ENCODE measurements around the gene FNDC5. TPM values are rescaled to one million over a fixed set of nuclear protein-coding genes. Genes with fewer than 3 reads are reported as not detected.

FNDC5 gene
- polyA plus RNA-seq, 1 of the 3 experiments (the other 2 are of a cell fraction) = 0.59 TPM

DNA sequence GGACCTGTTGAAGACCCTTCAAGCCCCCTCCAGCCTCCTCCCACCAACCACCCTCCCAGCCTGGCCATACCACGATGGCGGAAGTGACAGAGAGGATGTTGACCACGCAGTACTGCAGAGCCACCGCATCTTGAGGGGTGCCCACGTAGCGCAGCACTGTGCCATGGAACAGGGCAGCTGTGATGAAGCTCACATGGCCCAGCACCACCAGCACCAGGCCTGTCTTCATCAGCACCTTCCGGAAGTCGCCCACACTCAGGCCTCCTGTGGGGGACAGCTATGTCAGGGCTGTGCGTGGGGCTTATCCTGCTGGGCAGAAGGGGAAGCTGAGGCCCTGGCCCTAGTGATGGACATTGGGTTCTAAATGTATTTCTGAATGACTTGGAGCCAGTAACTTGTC, 27.3 kb upstream of the FNDC5 start:
- no peaks in the 10 kb centered on the region for H3K36me3 ChIP-seq (replicated peaks in 1 of 2; ENCODE audit: control insufficient read depth in 1 of 2, insufficient read depth in 2 of 2, low read length in 1 of 2)
- H3K27ac ChIP-seq (ENCODE audit: low read depth in 2 of 2, low read length in 1 of 2) = no peak overlapping the region
- H4K20me1 ChIP-seq (ENCODE audit: insufficient read depth) = no peaks in the 10 kb centered on the region
- no peak overlapping the region for H3K4me3 ChIP-seq (ENCODE audit: low read depth in 2 of 2, low read length in 1 of 2)
- peaks cover 0 to 11% of the 10 kb centered on the region in 2 experiments; a peak in 1 of 4 replicates for H3K4me1 ChIP-seq (ENCODE audit: control insufficient read depth in 1 of 2, insufficient read depth in 2 of 2, low read depth in 1 of 2, low read length in 1 of 2)
- peaks cover 7% of the 10 kb centered on the region; the same call in 1 of the 2 replicates for H3K27me3 ChIP-seq (ENCODE audit: insufficient read depth)
- H3K9me2 ChIP-seq = no peaks in the 10 kb centered on the region
- TF ChIP-seq, protein P1, sequence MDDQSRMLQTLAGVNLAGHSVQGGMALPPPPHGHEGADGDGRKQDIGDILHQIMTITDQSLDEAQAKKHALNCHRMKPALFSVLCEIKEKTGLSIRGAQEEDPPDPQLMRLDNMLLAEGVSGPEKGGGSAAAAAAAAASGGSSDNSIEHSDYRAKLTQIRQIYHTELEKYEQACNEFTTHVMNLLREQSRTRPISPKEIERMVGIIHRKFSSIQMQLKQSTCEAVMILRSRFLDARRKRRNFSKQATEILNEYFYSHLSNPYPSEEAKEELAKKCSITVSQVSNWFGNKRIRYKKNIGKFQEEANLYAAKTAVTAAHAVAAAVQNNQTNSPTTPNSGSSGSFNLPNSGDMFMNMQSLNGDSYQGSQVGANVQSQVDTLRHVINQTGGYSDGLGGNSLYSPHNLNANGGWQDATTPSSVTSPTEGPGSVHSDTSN (IDR thresholded peaks at IDR 0.05) = no peak
- TF ChIP-seq TAF1 (IDR thresholded peaks at IDR 0.05; ENCODE audit: borderline replicate concordance, low read depth, low read length) = no peak
- TF ChIP-seq MXI1 (IDR thresholded peaks at IDR 0.05; ENCODE audit: low read depth, low read length) = no peak
- no peak for TF ChIP-seq POLR2AphosphoS5 (IDR thresholded peaks at IDR 0.05; ENCODE audit: low read depth, low read length)
- TF ChIP-seq MEF2A (IDR thresholded peaks at IDR 0.05; ENCODE audit: borderline replicate concordance, low read depth) = no peak
- no peak for TF ChIP-seq JUND (IDR thresholded peaks at IDR 0.05)
- TF ChIP-seq NRF1 (IDR thresholded peaks at IDR 0.05; ENCODE audit: low read depth, low read length) = no peak
- TF ChIP-seq, protein P2, sequence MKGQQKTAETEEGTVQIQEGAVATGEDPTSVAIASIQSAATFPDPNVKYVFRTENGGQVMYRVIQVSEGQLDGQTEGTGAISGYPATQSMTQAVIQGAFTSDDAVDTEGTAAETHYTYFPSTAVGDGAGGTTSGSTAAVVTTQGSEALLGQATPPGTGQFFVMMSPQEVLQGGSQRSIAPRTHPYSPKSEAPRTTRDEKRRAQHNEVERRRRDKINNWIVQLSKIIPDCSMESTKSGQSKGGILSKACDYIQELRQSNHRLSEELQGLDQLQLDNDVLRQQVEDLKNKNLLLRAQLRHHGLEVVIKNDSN (IDR thresholded peaks at IDR 0.05; ENCODE audit: borderline replicate concordance, low read depth) = no peak
- TF ChIP-seq, protein P3, sequence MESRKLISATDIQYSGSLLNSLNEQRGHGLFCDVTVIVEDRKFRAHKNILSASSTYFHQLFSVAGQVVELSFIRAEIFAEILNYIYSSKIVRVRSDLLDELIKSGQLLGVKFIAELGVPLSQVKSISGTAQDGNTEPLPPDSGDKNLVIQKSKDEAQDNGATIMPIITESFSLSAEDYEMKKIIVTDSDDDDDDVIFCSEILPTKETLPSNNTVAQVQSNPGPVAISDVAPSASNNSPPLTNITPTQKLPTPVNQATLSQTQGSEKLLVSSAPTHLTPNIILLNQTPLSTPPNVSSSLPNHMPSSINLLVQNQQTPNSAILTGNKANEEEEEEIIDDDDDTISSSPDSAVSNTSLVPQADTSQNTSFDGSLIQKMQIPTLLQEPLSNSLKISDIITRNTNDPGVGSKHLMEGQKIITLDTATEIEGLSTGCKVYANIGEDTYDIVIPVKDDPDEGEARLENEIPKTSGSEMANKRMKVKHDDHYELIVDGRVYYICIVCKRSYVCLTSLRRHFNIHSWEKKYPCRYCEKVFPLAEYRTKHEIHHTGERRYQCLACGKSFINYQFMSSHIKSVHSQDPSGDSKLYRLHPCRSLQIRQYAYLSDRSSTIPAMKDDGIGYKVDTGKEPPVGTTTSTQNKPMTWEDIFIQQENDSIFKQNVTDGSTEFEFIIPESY (IDR thresholded peaks at IDR 0.05; ENCODE audit: borderline replicate concordance, low read depth) = no peak
- TF ChIP-seq FOXM1 (IDR thresholded peaks at IDR 0.05; ENCODE audit: low read depth) = no peak
- TF ChIP-seq SMC3 (IDR thresholded peaks at IDR 0.05; ENCODE audit: low read depth, low read length) = no peak
- TF ChIP-seq YY1 (IDR thresholded peaks at IDR 0.05; ENCODE audit: low read depth) = no peak
- DNase-seq = peak; percentile 2
- H3F3A ChIP-seq (replicated peaks; ENCODE audit: insufficient read depth) = no peaks in the 10 kb centered on the region
- WGBS (ENCODE audit: low lambda C conversion rate) = 100% methylated on average over 1 of the region's 9 CpGs
- no peak overlapping the region for H3K4me2 ChIP-seq
- no peak overlapping the region for H2AFZ ChIP-seq (ENCODE audit: low read depth)
- ChIA-PET CTCF (interaction anchor here (1.4 to 3.6 kb wide), 3 partner anchors 11 to 35 kb away, joined by 3 to 19 read pairs (median 6); partner anchors contain the start of gene HPCA), POLR2A (no interaction called here)
- H3K79me2 ChIP-seq (ENCODE audit: insufficient read depth) = no peaks in the 10 kb centered on the region
- H3K9ac ChIP-seq = no peak overlapping the region
- H3K9me3 ChIP-seq = no peaks in the 10 kb centered on the region

All from SK-N-SH (cell line).